GM23338 (cell line): ENCODE data around the gene RIT2. TPM values are rescaled to one million over a fixed set of nuclear protein-coding genes. Genes with fewer than 3 reads are reported as not detected.

ENCODE experiments used
- ATAC-seq: fragments of 200-7000 bp; cut with Tn5 transposase; 3 replicates; pipeline ENCODE4 v1.9.1; 2020
- DNase-seq: peaks from one replicate; pipeline ENCODE4 v3.0.0-alpha.2; 2015; ENCODE audit warnings: low spot score
- H2AFZ ChIP-seq: fragments of 200-600 bp; sonication (generic); 2 replicates; pipeline ENCODE4 v1.8.0; 2016; ENCODE audit warnings: antibody characterized with exemption, mild to moderate bottlenecking, moderate library complexity
- H3F3A ChIP-seq: fragments of 200-600 bp; sonication (generic); replicated peaks from 2 replicates; pipeline ENCODE4 v1.8.0; 2017; ENCODE audit warnings: antibody characterized with exemption, mixed run types, low read depth
- H3K27ac ChIP-seq: fragments of 200-600 bp; sonication (generic); 2 replicates; pipeline ENCODE4 v1.6.1; 2016; ENCODE audit warnings: low read depth
- H3K27me3 ChIP-seq: fragments of 200-600 bp; sonication (generic); 2 replicates; pipeline ENCODE4 v1.8.0; 2016; ENCODE audit warnings: mild to moderate bottlenecking, mixed run types, moderate library complexity; ENCODE audit not compliant: insufficient read depth
- H3K36me3 ChIP-seq: fragments of 200-600 bp; sonication (generic); 2 replicates; pipeline ENCODE4 v1.8.0; 2016; ENCODE audit warnings: mild to moderate bottlenecking; ENCODE audit not compliant: insufficient read depth
- H3K4me1 ChIP-seq: fragments of 200-600 bp; sonication (generic); 2 replicates; pipeline ENCODE4 v1.8.0; 2016; ENCODE audit warnings: mild to moderate bottlenecking, moderate library complexity; ENCODE audit not compliant: insufficient read depth
- H3K4me2 ChIP-seq: fragments of 200-600 bp; sonication (generic); 2 replicates; pipeline ENCODE4 v1.7.1; 2017; ENCODE audit warnings: mixed run types
- H3K4me3 ChIP-seq: fragments of 200-600 bp; sonication (generic); 2 replicates; pipeline ENCODE4 v1.6.1; 2016; ENCODE audit warnings: mixed run types
- H3K79me2 ChIP-seq: fragments of 200-600 bp; sonication (generic); replicated peaks from 2 replicates; pipeline ENCODE4 v1.8.0; 2017; ENCODE audit warnings: mild to moderate bottlenecking; ENCODE audit not compliant: insufficient read depth
- H3K9me2 ChIP-seq: fragments of 200-600 bp; sonication (generic); 2 replicates; pipeline ENCODE4 v1.8.0; 2017; ENCODE audit not compliant: insufficient read depth
- H4K20me1 ChIP-seq: fragments of 200-600 bp; sonication (generic); replicated peaks from 2 replicates; pipeline ENCODE4 v1.8.0; 2017; ENCODE audit warnings: mild to moderate bottlenecking; ENCODE audit not compliant: insufficient read depth
- H3K27ac Mint-ChIP-seq: 2 replicates; pipeline ENCODE4 v1.8.0; 2020; ENCODE audit warnings: inconsistent platforms, mild to moderate bottlenecking, moderate library complexity, mixed read lengths
- H3K27me3 Mint-ChIP-seq: 3 replicates; pipeline ENCODE4 v1.8.0; 2022; ENCODE audit warnings: low read depth, mild to moderate bottlenecking, moderate library complexity, mixed read lengths, inconsistent platforms; ENCODE audit not compliant: insufficient read depth, poor library complexity
- H3K36me3 Mint-ChIP-seq: 3 replicates; pipeline ENCODE4 v1.8.0; 2021; ENCODE audit warnings: low read depth, mild to moderate bottlenecking, inconsistent platforms, moderate library complexity, mixed read lengths
- H3K4me1 Mint-ChIP-seq: 3 replicates; pipeline ENCODE4 v1.8.0; 2020; ENCODE audit warnings: mild to moderate bottlenecking, inconsistent platforms, mixed read lengths
- H3K4me3 Mint-ChIP-seq: 3 replicates; pipeline ENCODE4 v1.8.0; 2021; ENCODE audit warnings: moderate library complexity, mild to moderate bottlenecking, inconsistent platforms, mixed read lengths
- H3K9me3 Mint-ChIP-seq: 3 replicates; pipeline ENCODE4 v1.8.0; 2020; ENCODE audit warnings: moderate library complexity, mild to moderate bottlenecking, inconsistent platforms, mixed read lengths
- CREB1 ChIP-seq: fragments of 250-450 bp; sonication (Bioruptor Pico); IDR thresholded peaks from 2 replicates; pipeline ENCODE4 v1.5.0; 2020; ENCODE audit warnings: low read depth, mild to moderate bottlenecking, moderate library complexity
- EZH2 ChIP-seq: fragments of 200-600 bp; sonication (generic); IDR thresholded peaks from one replicate; pipeline ENCODE4 v1.8.0; 2017; ENCODE audit warnings: antibody characterized with exemption, mild to moderate bottlenecking, low read depth; ENCODE audit not compliant: unreplicated experiment
- EZH2phosphoT487 ChIP-seq: fragments of 200-600 bp; sonication (generic); IDR thresholded peaks from one replicate; pipeline ENCODE4 v1.8.1; 2018; ENCODE audit warnings: antibody characterized with exemption; ENCODE audit not compliant: unreplicated experiment
- JUNB ChIP-seq: IDR thresholded peaks from one replicate; pipeline ENCODE4 v1.6.1; 2016; ENCODE audit warnings: antibody characterized with exemption; ENCODE audit not compliant: unreplicated experiment
- NANOG ChIP-seq: IDR thresholded peaks from 2 replicates; pipeline ENCODE4 v1.6.1; 2016; ENCODE audit warnings: antibody characterized with exemption, borderline replicate concordance
- POLR2AphosphoS5 ChIP-seq: IDR thresholded peaks from 2 replicates; pipeline ENCODE4 v1.6.1; 2016; ENCODE audit warnings: antibody characterized with exemption, low read depth
- STAT1 ChIP-seq: IDR thresholded peaks from one replicate; pipeline ENCODE4 v1.6.1; 2016; ENCODE audit warnings: antibody characterized with exemption; ENCODE audit not compliant: unreplicated experiment
- ZNF114 ChIP-seq: fragments of 250-450 bp; sonication (Bioruptor Pico); IDR thresholded peaks from 2 replicates; pipeline ENCODE4 v1.5.0; 2020; ENCODE audit warnings: mild to moderate bottlenecking, moderate library complexity
- ZNF331 ChIP-seq: fragments of 250-450 bp; sonication (Bioruptor Pico); IDR thresholded peaks from 2 replicates; pipeline ENCODE4 v1.5.0; 2020; ENCODE audit warnings: low read depth, mild to moderate bottlenecking, moderate library complexity
- polyA plus RNA-seq: library from polyadenylated mRNA; unstranded; fragments of >200 nt; fragmentation: Nextera tagmentation; extraction: Ambion mirVana; gene quantifications from 2 replicates; pipeline ENCODE4 v1.2.1, GENCODE V29; 2016
- total RNA-seq: library from RNA; depleted of rRNA; stranded (reverse); fragments of >200 nt; shearing (Covaris generic); gene quantifications from 2 replicates; pipeline ENCODE4 v1.2.3, GENCODE V29; 2014
- TF ChIP-seq, protein P1 (sequence below): IDR thresholded peaks from 2 replicates; pipeline ENCODE4 v1.6.1; 2016; ENCODE audit warnings: antibody characterized with exemption
- TF ChIP-seq, protein P2 (sequence below), 2 experiments: fragments of 200-600 bp in 1 of 2; sonication (generic) in 1 of 2; conservative IDR thresholded peaks; 2 replicates each; pipeline versions ENCODE4 v1.5.1 to v1.6.1; 2016 to 2017; ENCODE audit warnings: antibody characterized with exemption in 2 of 2, low read depth in 2 of 2, mild to moderate bottlenecking in 2 of 2, moderate library complexity in 1 of 2
- TF ChIP-seq, protein P3 (sequence below): IDR thresholded peaks from one replicate; pipeline ENCODE4 v1.6.1; 2018; ENCODE audit warnings: antibody characterized with exemption; ENCODE audit not compliant: unreplicated experiment
- TF ChIP-seq, protein P4 (sequence below): fragments of 250-450 bp; sonication (Bioruptor Pico); IDR thresholded peaks from 2 replicates; pipeline ENCODE4 v1.5.0; 2020; ENCODE audit warnings: mild to moderate bottlenecking, moderate library complexity

Gene RIT2
- total and polyA plus RNA-seq, 2 experiments from 2014 or later, result 1.9 to 8.8 TPM

DNA sequence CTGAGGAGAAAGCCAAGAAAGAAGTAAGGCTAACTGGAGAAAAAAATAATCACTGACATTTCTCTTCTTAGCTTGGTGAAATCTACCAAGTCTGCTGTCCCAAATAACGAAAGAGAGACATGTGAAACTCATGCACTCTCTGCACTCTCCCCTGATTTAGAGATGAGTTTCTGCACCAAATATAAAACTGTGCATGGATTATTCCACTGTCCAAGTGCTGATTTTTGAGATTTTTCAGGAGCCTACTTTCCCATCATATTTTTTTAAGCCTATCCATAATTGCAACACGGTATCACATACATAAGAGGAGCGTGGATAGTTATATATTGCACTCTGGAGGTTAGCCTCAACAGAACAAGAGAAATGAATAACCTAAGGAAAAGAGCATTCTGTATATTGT, 10.0 kb upstream of the RIT2 start:
- no peaks in the 10 kb centered on the region for H3K4me1 ChIP-seq
- no peaks in the 10 kb centered on the region for H3K27me3 Mint-ChIP-seq
- TF ChIP-seq ZNF331 (CRISPR knock-in tag), result no peak
- TF ChIP-seq STAT1, result no peak
- TF ChIP-seq, protein P1, sequence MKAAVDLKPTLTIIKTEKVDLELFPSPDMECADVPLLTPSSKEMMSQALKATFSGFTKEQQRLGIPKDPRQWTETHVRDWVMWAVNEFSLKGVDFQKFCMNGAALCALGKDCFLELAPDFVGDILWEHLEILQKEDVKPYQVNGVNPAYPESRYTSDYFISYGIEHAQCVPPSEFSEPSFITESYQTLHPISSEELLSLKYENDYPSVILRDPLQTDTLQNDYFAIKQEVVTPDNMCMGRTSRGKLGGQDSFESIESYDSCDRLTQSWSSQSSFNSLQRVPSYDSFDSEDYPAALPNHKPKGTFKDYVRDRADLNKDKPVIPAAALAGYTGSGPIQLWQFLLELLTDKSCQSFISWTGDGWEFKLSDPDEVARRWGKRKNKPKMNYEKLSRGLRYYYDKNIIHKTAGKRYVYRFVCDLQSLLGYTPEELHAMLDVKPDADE, result no peak
- no peak for TF ChIP-seq NANOG
- TF ChIP-seq POLR2AphosphoS5, result no peak
- TF ChIP-seq, protein P2, sequence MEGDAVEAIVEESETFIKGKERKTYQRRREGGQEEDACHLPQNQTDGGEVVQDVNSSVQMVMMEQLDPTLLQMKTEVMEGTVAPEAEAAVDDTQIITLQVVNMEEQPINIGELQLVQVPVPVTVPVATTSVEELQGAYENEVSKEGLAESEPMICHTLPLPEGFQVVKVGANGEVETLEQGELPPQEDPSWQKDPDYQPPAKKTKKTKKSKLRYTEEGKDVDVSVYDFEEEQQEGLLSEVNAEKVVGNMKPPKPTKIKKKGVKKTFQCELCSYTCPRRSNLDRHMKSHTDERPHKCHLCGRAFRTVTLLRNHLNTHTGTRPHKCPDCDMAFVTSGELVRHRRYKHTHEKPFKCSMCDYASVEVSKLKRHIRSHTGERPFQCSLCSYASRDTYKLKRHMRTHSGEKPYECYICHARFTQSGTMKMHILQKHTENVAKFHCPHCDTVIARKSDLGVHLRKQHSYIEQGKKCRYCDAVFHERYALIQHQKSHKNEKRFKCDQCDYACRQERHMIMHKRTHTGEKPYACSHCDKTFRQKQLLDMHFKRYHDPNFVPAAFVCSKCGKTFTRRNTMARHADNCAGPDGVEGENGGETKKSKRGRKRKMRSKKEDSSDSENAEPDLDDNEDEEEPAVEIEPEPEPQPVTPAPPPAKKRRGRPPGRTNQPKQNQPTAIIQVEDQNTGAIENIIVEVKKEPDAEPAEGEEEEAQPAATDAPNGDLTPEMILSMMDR (conservative IDR thresholded peaks at IDR 0.05; ENCODE audit: low read depth in 2 of 2), result no peak
- no peak for TF ChIP-seq EZH2phosphoT487
- TF ChIP-seq, protein P3, sequence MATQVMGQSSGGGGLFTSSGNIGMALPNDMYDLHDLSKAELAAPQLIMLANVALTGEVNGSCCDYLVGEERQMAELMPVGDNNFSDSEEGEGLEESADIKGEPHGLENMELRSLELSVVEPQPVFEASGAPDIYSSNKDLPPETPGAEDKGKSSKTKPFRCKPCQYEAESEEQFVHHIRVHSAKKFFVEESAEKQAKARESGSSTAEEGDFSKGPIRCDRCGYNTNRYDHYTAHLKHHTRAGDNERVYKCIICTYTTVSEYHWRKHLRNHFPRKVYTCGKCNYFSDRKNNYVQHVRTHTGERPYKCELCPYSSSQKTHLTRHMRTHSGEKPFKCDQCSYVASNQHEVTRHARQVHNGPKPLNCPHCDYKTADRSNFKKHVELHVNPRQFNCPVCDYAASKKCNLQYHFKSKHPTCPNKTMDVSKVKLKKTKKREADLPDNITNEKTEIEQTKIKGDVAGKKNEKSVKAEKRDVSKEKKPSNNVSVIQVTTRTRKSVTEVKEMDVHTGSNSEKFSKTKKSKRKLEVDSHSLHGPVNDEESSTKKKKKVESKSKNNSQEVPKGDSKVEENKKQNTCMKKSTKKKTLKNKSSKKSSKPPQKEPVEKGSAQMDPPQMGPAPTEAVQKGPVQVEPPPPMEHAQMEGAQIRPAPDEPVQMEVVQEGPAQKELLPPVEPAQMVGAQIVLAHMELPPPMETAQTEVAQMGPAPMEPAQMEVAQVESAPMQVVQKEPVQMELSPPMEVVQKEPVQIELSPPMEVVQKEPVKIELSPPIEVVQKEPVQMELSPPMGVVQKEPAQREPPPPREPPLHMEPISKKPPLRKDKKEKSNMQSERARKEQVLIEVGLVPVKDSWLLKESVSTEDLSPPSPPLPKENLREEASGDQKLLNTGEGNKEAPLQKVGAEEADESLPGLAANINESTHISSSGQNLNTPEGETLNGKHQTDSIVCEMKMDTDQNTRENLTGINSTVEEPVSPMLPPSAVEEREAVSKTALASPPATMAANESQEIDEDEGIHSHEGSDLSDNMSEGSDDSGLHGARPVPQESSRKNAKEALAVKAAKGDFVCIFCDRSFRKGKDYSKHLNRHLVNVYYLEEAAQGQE, result no peak
- TF ChIP-seq EZH2, result no peak
- no peak for TF ChIP-seq ZNF114 (CRISPR knock-in tag)
- no peak for TF ChIP-seq JUNB
- TF ChIP-seq, protein P4, sequence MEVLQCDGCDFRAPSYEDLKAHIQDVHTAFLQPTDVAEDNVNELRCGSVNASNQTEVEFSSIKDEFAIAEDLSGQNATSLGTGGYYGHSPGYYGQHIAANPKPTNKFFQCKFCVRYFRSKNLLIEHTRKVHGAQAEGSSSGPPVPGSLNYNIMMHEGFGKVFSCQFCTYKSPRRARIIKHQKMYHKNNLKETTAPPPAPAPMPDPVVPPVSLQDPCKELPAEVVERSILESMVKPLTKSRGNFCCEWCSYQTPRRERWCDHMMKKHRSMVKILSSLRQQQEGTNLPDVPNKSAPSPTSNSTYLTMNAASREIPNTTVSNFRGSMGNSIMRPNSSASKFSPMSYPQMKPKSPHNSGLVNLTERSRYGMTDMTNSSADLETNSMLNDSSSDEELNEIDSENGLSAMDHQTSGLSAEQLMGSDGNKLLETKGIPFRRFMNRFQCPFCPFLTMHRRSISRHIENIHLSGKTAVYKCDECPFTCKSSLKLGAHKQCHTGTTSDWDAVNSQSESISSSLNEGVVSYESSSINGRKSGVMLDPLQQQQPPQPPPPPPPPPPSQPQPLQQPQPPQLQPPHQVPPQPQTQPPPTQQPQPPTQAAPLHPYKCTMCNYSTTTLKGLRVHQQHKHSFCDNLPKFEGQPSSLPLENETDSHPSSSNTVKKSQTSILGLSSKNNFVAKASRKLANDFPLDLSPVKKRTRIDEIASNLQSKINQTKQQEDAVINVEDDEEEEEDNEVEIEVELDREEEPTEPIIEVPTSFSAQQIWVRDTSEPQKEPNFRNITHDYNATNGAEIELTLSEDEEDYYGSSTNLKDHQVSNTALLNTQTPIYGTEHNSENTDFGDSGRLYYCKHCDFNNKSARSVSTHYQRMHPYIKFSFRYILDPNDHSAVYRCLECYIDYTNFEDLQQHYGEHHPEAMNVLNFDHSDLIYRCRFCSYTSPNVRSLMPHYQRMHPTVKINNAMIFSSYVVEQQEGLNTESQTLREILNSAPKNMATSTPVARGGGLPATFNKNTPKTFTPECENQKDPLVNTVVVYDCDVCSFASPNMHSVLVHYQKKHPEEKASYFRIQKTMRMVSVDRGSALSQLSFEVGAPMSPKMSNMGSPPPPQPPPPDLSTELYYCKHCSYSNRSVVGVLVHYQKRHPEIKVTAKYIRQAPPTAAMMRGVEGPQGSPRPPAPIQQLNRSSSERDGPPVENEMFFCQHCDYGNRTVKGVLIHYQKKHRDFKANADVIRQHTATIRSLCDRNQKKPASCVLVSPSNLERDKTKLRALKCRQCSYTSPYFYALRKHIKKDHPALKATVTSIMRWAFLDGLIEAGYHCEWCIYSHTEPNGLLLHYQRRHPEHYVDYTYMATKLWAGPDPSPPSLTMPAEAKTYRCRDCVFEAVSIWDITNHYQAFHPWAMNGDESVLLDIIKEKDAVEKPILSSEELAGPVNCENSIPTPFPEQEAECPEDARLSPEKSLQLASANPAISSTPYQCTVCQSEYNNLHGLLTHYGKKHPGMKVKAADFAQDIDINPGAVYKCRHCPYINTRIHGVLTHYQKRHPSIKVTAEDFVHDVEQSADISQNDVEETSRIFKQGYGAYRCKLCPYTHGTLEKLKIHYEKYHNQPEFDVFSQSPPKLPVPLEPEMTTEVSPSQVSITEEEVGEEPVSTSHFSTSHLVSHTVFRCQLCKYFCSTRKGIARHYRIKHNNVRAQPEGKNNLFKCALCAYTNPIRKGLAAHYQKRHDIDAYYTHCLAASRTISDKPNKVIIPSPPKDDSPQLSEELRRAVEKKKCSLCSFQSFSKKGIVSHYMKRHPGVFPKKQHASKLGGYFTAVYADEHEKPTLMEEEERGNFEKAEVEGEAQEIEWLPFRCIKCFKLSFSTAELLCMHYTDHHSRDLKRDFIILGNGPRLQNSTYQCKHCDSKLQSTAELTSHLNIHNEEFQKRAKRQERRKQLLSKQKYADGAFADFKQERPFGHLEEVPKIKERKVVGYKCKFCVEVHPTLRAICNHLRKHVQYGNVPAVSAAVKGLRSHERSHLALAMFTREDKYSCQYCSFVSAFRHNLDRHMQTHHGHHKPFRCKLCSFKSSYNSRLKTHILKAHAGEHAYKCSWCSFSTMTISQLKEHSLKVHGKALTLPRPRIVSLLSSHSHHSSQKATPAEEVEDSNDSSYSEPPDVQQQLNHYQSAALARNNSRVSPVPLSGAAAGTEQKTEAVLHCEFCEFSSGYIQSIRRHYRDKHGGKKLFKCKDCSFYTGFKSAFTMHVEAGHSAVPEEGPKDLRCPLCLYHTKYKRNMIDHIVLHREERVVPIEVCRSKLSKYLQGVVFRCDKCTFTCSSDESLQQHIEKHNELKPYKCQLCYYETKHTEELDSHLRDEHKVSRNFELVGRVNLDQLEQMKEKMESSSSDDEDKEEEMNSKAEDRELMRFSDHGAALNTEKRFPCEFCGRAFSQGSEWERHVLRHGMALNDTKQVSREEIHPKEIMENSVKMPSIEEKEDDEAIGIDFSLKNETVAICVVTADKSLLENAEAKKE (CRISPR knock-in tag), result no peak
- TF ChIP-seq CREB1 (CRISPR knock-in tag), result no peak
- no peaks in the 10 kb centered on the region for H3K9me3 Mint-ChIP-seq
- H3K36me3 ChIP-seq, result no peaks in the 10 kb centered on the region
- no peak overlapping the region for H3K4me3 ChIP-seq
- no peaks in the 10 kb centered on the region; the same call in 2 of the 3 replicates for H3K36me3 Mint-ChIP-seq
- H3K27ac ChIP-seq, result no peak overlapping the region
- no peak overlapping the region for H3K4me2 ChIP-seq
- no peaks in the 10 kb centered on the region for H3K27me3 ChIP-seq
- H3F3A ChIP-seq, result no peaks in the 10 kb centered on the region
- peaks cover 28% of the 10 kb centered on the region for H3K4me1 Mint-ChIP-seq
- no peaks in the 10 kb centered on the region for H4K20me1 ChIP-seq
- H2AFZ ChIP-seq, result 0 out of 2 replicates have a peak overlapping the region, but pooled peaks have one; percentile 15
- no peaks in the 10 kb centered on the region for H3K79me2 ChIP-seq
- no peaks in the 10 kb centered on the region for H3K9me2 ChIP-seq
- H3K27ac Mint-ChIP-seq, result 0 out of 2 replicates have a peak overlapping the region, but pooled peaks have one; percentile 31
- no peak overlapping the region for H3K4me3 Mint-ChIP-seq
- no peak for DNase-seq
- no peak for ATAC-seq
